ENCODE results near the gene ANKRD28.

Gene ANKRD28

DNA sequence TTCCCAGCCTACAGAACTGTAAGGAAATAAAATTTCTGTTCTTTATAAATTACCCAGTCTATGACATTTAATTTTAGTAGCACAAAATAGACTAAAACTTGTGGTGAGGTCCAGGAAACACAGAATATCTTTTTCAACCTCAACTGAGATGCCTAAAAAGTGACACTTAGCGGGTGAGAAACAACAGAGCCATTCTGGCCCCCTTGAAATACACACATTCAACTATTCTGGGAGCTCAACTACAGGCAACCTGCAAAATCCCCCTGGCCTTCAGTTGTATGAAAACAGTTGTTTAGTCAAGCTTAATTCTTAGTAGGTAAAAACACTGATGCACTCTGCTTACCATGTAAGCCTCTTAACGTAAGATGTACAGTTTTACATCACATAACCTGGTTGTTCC, 66.8 kb downstream of the ANKRD28 start:
- no peak overlapping the region for H3K27ac ChIP-seq
- TF ChIP-seq, protein P1, sequence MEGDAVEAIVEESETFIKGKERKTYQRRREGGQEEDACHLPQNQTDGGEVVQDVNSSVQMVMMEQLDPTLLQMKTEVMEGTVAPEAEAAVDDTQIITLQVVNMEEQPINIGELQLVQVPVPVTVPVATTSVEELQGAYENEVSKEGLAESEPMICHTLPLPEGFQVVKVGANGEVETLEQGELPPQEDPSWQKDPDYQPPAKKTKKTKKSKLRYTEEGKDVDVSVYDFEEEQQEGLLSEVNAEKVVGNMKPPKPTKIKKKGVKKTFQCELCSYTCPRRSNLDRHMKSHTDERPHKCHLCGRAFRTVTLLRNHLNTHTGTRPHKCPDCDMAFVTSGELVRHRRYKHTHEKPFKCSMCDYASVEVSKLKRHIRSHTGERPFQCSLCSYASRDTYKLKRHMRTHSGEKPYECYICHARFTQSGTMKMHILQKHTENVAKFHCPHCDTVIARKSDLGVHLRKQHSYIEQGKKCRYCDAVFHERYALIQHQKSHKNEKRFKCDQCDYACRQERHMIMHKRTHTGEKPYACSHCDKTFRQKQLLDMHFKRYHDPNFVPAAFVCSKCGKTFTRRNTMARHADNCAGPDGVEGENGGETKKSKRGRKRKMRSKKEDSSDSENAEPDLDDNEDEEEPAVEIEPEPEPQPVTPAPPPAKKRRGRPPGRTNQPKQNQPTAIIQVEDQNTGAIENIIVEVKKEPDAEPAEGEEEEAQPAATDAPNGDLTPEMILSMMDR (conservative IDR thresholded peaks at IDR 0.05) = no peak

DNA sequence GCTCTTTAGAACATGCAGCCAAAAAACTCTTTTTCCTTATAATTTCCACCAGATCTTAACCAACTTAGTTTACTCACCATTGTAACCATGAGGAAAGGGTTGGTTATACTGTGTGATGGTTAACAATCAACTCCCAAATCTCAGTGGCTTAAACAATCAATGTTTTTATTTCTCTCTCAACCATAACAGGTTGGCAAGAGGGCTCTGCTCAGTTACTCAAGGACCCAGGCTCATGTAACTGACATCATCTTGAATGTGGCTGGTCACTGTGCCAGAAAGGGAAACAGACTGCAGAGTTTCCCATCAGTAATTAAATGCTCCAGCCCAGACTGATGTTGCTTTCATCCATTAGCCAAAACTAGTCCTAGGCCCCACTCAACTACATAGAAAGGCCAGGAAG, 69.0 kb downstream of the ANKRD28 start:
- TF ChIP-seq, protein P1 (conservative IDR thresholded peaks at IDR 0.05) = no peak
- no peak overlapping the region for H3K27ac ChIP-seq

DNA sequence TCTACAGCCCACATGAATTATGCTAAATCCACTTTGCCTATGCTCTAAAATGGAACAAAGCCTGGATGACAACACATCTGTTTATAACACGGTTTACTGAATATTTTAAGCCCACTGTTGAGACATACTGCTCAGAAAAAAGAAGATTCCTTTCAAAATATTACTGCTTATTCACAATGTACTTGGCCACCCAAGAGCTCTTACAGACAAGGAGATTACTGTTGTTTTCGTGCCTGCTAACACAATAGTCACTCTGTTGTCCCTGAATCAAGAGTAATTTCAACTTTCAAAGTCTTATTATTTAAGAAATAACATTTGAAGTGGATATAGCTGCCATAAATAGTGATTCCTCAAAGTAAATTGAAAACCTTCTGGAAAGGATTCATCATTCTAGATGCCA, 70.9 kb downstream of the ANKRD28 start:
- TF ChIP-seq, protein P1 (conservative IDR thresholded peaks at IDR 0.05) = no peak
- H3K27ac ChIP-seq = no peak overlapping the region

DNA sequence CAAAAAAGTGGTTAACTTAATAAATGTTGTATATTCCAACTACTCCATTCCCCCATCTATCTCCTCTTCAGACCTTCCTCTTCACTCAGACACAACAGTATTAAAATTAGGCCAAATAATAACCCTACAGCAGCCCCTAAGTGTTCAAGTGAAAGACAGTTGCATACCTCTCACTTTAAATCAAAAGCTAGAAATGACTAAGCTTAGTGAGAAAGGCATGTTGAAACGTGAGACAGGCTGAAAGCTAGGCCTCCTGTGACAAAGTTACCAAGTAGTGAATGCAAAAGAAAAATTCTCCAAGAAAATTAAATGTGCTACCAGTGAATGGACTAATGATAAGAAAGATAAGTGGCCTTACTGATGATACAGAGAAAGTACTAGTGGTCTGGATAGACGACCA, 71.7 kb downstream of the ANKRD28 start:
- TF ChIP-seq, protein P1 (conservative IDR thresholded peaks at IDR 0.05) = no peak
- no peak overlapping the region for H3K27ac ChIP-seq

DNA sequence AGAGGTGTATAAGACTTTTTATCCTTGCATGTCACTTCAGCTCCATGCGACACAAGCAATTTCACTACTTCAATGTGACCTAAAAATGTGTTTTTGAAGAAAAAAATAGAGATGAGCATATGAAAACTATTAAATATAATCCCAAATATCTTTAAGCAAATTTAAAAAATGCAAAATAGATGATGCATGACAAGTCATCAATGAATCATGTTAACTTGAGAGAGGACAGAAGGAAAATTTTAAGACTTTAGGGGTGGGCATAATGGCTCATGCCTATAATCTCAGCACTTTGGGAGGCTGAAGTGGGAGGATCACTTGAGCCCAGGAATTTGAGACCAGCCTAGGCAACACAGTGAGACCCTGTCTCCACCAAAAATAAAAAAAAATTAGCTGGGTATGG, 73.3 kb downstream of the ANKRD28 start:
- no peak overlapping the region for H3K27ac ChIP-seq

DNA sequence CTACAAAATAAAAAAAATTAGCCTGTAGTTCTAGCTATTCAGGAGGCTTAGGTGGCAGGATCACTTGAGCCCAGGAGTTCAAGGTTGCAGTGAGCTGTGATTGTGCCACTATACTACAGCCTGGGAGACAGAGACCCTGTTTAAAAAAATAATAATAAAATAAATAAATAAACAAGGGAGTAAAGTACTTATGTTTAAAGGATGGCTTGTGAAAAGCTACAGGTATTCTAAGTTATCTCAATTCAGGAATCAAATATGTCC, 74.2 kb downstream of the ANKRD28 start:
- H3K27ac ChIP-seq = no peak overlapping the region
- TF ChIP-seq, protein P1 (conservative IDR thresholded peaks at IDR 0.05) = no peak

More for the DNA sequence above, 73.3 kb downstream of the ANKRD28 start:
- TF ChIP-seq, protein P1 (conservative IDR thresholded peaks at IDR 0.05) = no peak

DNA sequence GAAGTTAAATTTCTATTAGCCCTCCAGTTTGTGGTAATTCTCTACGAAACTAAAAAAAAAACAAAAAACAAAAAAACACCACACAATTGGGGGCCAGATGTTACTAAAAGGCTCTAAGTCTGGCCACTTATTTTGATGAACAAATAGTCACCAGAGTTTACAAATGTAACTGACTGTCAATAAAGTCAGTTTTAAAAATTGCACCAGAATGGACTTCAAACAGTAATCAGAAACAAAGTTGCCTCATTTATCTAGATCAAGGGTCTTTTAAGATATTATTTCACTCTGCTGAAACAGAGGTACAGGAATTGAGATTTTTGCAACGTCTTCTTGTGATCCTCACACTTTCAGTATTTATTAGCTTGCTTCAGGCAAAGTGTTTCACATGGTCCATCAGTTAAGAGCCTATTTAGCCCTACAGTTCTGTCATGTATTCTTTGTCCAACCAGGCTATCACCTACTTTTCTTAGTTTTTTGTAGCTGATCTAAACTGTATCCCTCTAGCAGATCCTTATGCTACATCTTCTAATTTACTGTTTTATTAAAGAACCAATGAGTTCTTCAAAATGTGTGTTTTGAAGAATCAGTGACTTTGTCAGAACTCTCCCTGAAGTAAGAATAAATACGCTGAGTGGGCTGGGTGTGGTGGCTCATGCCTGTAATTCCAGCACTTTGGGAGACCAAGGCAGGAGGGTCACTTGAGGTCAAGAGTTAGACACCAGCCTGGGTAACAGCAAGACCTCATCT, 74.7 kb downstream of the ANKRD28 start:
- TF ChIP-seq, protein P1 (conservative IDR thresholded peaks at IDR 0.05) = no peak
- H3K27ac ChIP-seq = no peak overlapping the region

Data from VCaP (cell line).